SH-SY5Y (cell line): ENCODE results near the gene C1orf210.

Experiments used
- GATA2 ChIP-seq: IDR thresholded peaks from 2 replicates; pipeline ENCODE4 v1.6.1; 2011; ENCODE audit warnings: mild to moderate bottlenecking, low read depth, low read length
- GATA3 ChIP-seq: IDR thresholded peaks from 2 replicates; pipeline ENCODE4 v1.6.1; 2011; ENCODE audit warnings: low read depth, mild to moderate bottlenecking, low read length, moderate library complexity

- TF ChIP-seq GATA2 (no peak), GATA3 (no peak)
Measured at GRCh38 chr1:43282220-43283195, 2.9 kb downstream of the C1orf210 start.
